Tibial artery (tissue), 4 donors: Measurements from ENCODE around the gene IL2RA.
"Not testable (repeated sequence)": the region's sequence is repeated elsewhere in the genome, so short reads cannot be mapped to it uniquely, and the experiment has no call there.

Source experiments
- DNase-seq, 2 donors: peaks; one replicate each; pipeline ENCODE4 v3.0.0-alpha.2; 2019
- H3K27ac ChIP-seq, 2 donors: fragments of 200-600 bp; sonication (generic) in 1 of 2; 1 replicate in 1 of 2; 2 replicates in 1 of 2; pipeline ENCODE4 v1.5.1; 2018 to 2019; ENCODE audit warnings: mild to moderate bottlenecking in 1 of 2
- H3K27me3 ChIP-seq, 2 donors: fragments of 200-600 bp; sonication (generic) in 1 of 2; one replicate each; pipeline versions ENCODE4 v1.5.1 to v1.6.0; 2016 to 2019
- H3K36me3 ChIP-seq, 3 donors: fragments of 200-600 bp; sonication (generic) in 2 of 3; one replicate each; pipeline ENCODE4 v1.5.1; 2016 to 2019; ENCODE audit warnings: mild to moderate bottlenecking in 2 of 3
- H3K4me1 ChIP-seq, 4 donors: fragments of 200-600 bp; sonication (generic) in 2 of 4; 1 replicate in 3 of 4; 2 replicates in 1 of 4; pipeline ENCODE4 v1.5.1; 2016 to 2019
- H3K4me3 ChIP-seq, 2 donors: fragments of 200-600 bp; sonication (generic) in 1 of 2; 1 replicate in 1 of 2; 2 replicates in 1 of 2; pipeline ENCODE4 v1.5.1; 2018 to 2019; ENCODE audit warnings: mild to moderate bottlenecking in 2 of 2
- H3K9me3 ChIP-seq, 3 donors: fragments of 200-600 bp; sonication (generic) in 1 of 3; one replicate each; pipeline ENCODE4 v1.5.1; 2016 to 2019
- intact Hi-C: fragments of 100-400 bp; cut with DNase I; formaldehyde crosslinking; loops from one replicate; pipeline ENCODE4 v1.15.0; 2023; ENCODE audit warnings: low total_unique reads
- TF ChIP-seq, protein P1 (sequence below), 2 experiments: fragments of 200-600 bp in 1 of 2; fragments of 450-650 bp in 1 of 2; IDR thresholded peaks; one replicate each; pipeline ENCODE4 v1.5.1; 2017 to 2019; ENCODE audit warnings: antibody characterized with exemption in 2 of 2, mild to moderate bottlenecking in 1 of 2, moderate library complexity in 1 of 2

Gene IL2RA

DNA sequence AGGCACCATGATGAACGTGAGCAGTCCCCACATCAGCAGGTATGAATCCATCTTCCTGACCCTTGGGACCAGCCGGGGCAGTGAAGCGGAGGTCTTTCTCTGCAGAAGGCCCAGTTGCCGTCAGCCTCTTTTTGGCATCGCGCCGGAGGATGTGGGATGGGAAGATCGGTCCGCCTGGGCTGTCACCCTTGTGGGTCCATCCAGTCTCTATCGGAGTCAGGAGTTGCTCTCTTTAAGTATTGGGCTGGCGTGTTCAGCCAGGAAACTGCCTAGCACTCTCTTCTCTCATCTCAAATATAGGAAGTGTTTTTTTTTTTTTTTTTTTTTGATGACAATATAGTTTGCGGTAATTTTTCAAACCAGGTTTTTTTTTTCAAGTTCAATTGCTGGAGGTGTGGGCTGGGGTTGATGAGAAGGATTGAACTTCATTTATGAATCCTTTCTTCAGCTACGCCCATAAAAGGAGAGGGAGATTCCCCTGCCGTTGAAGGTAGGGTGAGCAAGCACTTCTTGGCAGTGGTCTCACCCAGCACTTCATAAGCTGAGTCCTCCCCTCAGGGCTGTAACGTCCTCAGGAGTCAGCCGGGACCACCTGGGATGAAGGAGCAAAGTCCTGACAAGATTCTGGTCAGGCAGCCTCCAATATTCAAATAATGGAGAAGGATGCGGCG is at the start of gene IL2RA:
Gene IL2RA, minus strand, starts transcription at position 267 of the 671 bp plus-strand sequence. Its CDS starts 216 bp downstream, at position 51.
- H3K27ac ChIP-seq, result no peak within 1 kb of the TSS
- H3K36me3 ChIP-seq, result no peaks in the 10 kb centered on the region
- DNase-seq, result peak in 1 of 2 donors; percentile 60
- no peaks in the 10 kb centered on the region for H3K4me1 ChIP-seq
- no peaks in the 10 kb centered on the region for H3K9me3 ChIP-seq
- TF ChIP-seq, protein P1, sequence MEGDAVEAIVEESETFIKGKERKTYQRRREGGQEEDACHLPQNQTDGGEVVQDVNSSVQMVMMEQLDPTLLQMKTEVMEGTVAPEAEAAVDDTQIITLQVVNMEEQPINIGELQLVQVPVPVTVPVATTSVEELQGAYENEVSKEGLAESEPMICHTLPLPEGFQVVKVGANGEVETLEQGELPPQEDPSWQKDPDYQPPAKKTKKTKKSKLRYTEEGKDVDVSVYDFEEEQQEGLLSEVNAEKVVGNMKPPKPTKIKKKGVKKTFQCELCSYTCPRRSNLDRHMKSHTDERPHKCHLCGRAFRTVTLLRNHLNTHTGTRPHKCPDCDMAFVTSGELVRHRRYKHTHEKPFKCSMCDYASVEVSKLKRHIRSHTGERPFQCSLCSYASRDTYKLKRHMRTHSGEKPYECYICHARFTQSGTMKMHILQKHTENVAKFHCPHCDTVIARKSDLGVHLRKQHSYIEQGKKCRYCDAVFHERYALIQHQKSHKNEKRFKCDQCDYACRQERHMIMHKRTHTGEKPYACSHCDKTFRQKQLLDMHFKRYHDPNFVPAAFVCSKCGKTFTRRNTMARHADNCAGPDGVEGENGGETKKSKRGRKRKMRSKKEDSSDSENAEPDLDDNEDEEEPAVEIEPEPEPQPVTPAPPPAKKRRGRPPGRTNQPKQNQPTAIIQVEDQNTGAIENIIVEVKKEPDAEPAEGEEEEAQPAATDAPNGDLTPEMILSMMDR (IDR thresholded peaks at IDR 0.05), result no peak
- no peak within 1 kb of the TSS for H3K4me3 ChIP-seq
- intact Hi-C loops, result no loop called here
- peaks cover 0 to 2% of the 10 kb centered on the region in 2 donors for H3K27me3 ChIP-seq

DNA sequence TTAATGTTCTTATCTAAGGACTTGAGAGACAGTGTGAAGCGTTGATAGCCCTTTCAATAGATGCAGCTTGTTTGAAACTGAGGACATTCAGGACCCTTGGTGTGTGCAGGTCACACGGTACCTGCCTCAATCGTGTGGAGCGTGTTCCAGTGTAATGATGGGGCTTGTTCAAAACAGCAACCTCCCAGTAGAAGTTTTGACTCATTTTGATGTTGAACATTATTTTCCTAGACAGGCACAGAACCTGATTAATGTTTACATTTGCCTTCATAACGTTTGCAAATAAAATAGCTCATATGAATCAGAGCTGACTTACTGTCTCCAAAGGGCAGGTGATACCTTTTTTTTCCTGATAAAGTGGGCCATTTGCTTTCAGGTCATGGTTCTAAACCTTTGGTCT is 48.0 kb upstream of the IL2RA start:
- Histone ChIP-seq H3K27me3 (no peaks in the 10 kb centered on the region), H3K4me3 (no peak overlapping the region), H3K9me3 (no peaks in the 10 kb centered on the region), H3K4me1 (peaks cover 0 to 10% (median 0%) of the 10 kb centered on the region in 4 donors), H3K27ac (no peak overlapping the region), H3K36me3 (peaks cover 63 to 97% (median 83%) of the 10 kb centered on the region in 3 donors)
- DNase-seq, result no peak
- intact Hi-C loops, result loop anchor here (2.0 to 5.0 kb wide), 2 partner anchors 42 to 291 kb away; no protein-coding TSS in a partner anchor
- TF ChIP-seq, protein P1 (IDR thresholded peaks at IDR 0.05), result no peak

DNA sequence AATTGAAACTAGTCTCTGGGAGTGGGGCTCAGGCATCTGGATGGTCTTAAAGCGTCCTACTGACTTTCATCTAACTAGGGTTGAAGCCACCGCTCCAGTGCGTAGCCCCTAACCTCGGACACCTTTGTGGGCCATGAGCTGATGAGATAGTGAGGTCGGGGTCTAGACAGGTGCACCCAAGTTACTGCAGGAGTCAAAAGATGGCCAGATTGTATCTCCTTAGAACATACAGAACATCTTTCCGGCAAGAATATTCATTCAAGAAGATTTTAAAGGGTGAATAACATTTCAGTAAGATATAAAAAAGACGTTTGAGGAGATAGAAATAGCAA is 47.2 kb upstream of the IL2RA start:
- Histone ChIP-seq H3K4me3 (no peak overlapping the region), H3K27me3 (no peaks in the 10 kb centered on the region), H3K4me1 (peaks cover 0 to 3% (median 0%) of the 10 kb centered on the region in 4 donors), H3K36me3 (peaks cover 62 to 96% (median 76%) of the 10 kb centered on the region in 3 donors), H3K9me3 (no peaks in the 10 kb centered on the region), H3K27ac (no peak overlapping the region)
- intact Hi-C loops, result loop anchor here (5.0 kb wide), 1 partner anchor 93 kb away; the partner anchor contains the start of gene PFKFB3
- TF ChIP-seq, protein P1 (IDR thresholded peaks at IDR 0.05), result no peak
- DNase-seq, result no peak

DNA sequence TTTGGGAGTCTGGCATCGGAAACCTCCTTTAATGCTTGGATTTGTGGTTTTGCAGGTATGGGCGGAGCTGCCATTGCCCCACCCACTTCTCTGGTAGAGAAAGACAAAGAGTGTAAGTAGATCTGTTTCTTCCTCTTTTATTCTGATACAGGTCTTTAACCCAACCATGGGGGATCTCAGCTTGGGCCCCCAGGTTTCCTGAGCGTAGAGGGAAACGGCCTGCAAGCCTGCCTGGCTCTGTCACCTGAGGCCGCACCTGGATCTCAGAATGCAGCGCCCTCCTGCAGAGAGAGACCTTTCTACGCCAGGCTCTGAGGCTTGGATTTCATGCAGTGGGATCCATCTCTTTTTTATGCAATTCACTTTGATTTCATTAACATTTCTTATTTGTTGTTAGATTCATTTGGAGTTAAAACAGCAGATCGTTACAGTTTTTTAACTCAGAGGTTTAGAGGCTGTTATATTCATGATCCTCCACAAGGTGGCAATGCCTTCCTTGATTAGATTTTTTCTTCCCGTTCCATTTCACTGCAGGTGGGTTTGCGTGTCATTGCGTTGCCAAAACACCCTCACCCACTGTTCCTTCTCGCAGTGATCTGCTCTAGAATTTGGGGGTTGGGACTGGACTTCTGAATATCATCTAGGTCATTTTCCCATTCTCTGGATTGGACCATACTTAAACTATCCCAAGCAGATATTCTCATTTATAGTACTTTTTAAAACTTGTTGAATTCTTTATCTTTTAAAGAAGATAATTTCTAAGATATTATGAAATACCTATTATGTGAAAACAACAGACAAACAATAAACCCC is 46.7 kb upstream of the IL2RA start:
- intact Hi-C loops, result loop anchor here (5.0 kb wide), 1 partner anchor 93 kb away; the partner anchor contains the start of gene PFKFB3
- H3K27me3 ChIP-seq, result no peaks in the 10 kb centered on the region
- peaks cover 0 to 3% (median 0%) of the 10 kb centered on the region in 4 donors for H3K4me1 ChIP-seq
- H3K27ac ChIP-seq, result no peak overlapping the region
- no peaks in the 10 kb centered on the region for H3K9me3 ChIP-seq
- DNase-seq, result no peak
- H3K36me3 ChIP-seq, result peaks cover 61 to 90% (median 70%) of the 10 kb centered on the region in 3 donors
- TF ChIP-seq, protein P1 (IDR thresholded peaks at IDR 0.05), result peak; percentile 77 to 82
- no peak overlapping the region for H3K4me3 ChIP-seq

DNA sequence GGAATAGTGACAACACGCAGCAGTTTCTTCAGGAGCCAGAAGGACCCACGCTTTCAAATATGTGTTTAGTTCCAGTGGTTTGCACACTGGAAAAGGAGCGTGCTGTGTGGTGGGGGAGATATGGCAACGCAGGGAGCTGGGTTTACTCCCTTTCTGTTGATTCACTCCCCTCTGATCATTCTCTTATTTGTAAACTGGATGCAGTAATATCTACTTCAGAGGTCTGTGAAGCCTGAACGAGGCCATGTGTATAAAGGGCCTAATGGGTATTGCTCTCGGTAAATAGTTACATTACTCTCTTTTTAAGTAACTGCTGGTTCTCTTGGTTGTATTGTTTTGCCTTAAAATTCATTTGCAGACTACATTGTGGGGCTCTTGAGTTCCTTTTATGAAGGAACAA is 45.9 kb upstream of the IL2RA start:
- Histone ChIP-seq H3K4me3 (no peak overlapping the region), H3K4me1 (peaks cover 0 to 3% (median 0%) of the 10 kb centered on the region in 4 donors), H3K9me3 (no peaks in the 10 kb centered on the region), H3K36me3 (peaks cover 54 to 84% (median 63%) of the 10 kb centered on the region in 3 donors), H3K27me3 (no peaks in the 10 kb centered on the region), H3K27ac (no peak overlapping the region)
- intact Hi-C loops, result loop anchor here (5.0 kb wide), 1 partner anchor 94 kb away; the partner anchor contains the start of gene PFKFB3
- TF ChIP-seq, protein P1 (IDR thresholded peaks at IDR 0.05), result no peak
- no peak for DNase-seq

DNA sequence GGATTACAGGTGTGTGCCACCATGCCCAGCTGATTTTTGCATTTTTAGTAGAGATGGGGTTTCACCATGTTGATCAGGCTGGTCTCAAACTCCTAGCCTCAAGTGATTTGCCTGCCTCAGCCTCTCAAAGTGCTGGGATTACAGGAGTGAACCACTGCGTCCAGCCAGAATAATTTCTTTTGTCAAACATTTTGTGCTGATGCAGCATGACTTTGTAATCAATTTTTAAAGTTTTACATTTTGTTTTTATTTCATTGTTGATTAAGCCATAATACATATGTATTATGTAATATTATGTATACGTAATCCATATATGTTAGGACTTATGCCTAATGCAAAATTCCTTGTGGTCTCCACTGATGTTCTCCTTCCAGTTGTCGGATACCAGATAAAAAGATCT is 45.4 kb upstream of the IL2RA start:
- H3K4me3 ChIP-seq, H3K27me3 ChIP-seq, H3K27ac ChIP-seq, H3K4me1 ChIP-seq, H3K9me3 ChIP-seq, DNase-seq: not testable (repeated sequence)
- H3K36me3 ChIP-seq, result peaks cover 49 to 84% (median 63%) of the 10 kb centered on the region in 3 donors
- intact Hi-C loops, result loop anchor here (5.0 kb wide), 1 partner anchor 95 kb away; the partner anchor contains the start of gene PFKFB3
